ENCODE results near the gene ADAMTS19.

DNA sequence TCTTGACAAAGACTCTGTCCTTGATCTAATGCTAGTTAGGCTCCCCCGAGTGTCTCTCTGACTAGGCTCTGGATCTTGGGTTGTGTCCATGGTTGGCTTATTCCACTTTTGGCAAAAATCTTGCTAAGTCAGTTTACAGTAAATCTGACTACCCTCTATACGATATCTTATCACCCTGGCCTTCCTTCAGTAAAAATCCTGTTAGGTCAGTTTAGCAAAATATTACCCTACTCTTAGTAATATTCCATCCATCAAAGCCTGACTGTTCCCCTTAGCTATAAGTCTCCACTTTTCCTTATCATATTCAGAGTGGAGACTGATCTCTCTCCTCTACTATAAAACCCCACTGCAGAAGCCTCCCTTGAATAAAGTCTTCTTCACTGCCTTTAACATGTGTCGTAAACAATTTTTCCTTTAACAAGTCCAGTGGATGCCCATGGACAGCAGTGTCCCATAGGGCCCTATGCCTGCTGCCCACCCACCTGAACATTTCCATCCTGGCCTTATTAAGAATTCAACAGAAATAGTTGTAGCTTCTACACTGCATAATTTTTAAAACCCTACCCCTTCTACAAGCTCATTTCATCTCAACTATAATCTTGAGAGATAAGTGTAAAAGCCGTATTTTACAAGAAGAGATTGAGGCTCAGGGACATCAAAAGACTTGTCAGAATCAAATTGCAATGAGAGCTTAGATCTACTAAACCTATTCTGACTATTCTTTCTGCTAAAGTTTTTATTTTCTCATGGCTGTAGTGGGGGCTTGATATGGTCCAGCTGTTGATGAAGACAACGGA is 310.1 kb downstream of the ADAMTS19 start:
- TF ChIP-seq CTCF (IDR thresholded peaks at IDR 0.05; ENCODE audit: low read length) (no peak), EZH2 (IDR thresholded peaks at IDR 0.05; ENCODE audit: borderline replicate concordance, low read length) (no peak)

Data from OCI-LY1 (cell line).